Measurements from ENCODE around the gene FASTKD3.
A peak's percentile ranks its signal among the peaks of the same experiment; 100 is the strongest.

Gene FASTKD3

DNA sequence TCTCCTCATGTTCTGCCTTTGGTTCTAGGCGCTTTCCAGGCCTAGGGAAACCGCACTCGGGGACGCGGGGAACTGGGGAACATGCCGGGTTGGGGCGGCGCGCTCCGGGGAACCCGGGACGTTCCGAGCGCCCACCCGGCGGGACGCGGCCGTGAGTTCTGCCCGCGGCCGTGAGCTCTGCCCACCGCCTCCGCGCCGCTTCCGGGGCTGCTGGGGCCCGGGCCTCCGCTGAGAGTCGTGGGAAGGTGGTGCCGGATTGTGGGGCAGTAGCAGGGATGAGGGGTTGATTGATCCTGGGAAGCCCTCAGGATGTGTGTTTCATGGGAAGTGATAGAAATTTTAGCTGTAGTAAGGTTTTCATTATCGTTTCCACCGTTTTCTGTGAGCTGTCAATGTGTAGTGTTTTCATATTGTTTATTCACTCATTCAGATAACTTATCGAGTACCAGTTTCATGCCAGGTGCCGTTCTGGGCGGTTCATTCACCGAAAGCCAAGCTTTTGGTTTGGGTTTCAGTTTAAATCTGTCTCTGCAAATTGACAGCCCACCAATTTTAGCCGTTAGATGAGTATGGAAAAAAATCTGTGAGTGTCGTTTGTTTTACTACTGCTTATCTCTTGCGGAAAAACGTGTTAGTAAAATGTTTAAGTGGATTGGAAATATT lies 774 bp upstream of the FASTKD3 start:
- TF ChIP-seq, protein P1, sequence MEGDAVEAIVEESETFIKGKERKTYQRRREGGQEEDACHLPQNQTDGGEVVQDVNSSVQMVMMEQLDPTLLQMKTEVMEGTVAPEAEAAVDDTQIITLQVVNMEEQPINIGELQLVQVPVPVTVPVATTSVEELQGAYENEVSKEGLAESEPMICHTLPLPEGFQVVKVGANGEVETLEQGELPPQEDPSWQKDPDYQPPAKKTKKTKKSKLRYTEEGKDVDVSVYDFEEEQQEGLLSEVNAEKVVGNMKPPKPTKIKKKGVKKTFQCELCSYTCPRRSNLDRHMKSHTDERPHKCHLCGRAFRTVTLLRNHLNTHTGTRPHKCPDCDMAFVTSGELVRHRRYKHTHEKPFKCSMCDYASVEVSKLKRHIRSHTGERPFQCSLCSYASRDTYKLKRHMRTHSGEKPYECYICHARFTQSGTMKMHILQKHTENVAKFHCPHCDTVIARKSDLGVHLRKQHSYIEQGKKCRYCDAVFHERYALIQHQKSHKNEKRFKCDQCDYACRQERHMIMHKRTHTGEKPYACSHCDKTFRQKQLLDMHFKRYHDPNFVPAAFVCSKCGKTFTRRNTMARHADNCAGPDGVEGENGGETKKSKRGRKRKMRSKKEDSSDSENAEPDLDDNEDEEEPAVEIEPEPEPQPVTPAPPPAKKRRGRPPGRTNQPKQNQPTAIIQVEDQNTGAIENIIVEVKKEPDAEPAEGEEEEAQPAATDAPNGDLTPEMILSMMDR (IDR thresholded peaks at IDR 0.05; ENCODE audit: poor library complexity, severe bottlenecking) = no peak
- H3K27ac ChIP-seq (ENCODE audit: poor library complexity, severe bottlenecking) = peak overlapping the region; percentile 23
- H3K36me3 ChIP-seq (ENCODE audit: low read depth) = peaks cover 60% of the 10 kb centered on the region
- H3K4me3 ChIP-seq (ENCODE audit: severe bottlenecking) = peak overlapping the region; percentile 94
- H3K9me3 ChIP-seq (ENCODE audit: severe bottlenecking) = no peaks in the 10 kb centered on the region
- ATAC-seq (ENCODE audit: low read depth) = peak; percentile 44
- no peaks in the 10 kb centered on the region for H3K27me3 ChIP-seq (ENCODE audit: insufficient read depth, poor library complexity, severe bottlenecking)
- peaks cover 14% of the 10 kb centered on the region for H3K4me1 ChIP-seq (ENCODE audit: insufficient read depth, poor library complexity, severe bottlenecking)
- no peak for DNase-seq (ENCODE audit: low spot score)

DNA sequence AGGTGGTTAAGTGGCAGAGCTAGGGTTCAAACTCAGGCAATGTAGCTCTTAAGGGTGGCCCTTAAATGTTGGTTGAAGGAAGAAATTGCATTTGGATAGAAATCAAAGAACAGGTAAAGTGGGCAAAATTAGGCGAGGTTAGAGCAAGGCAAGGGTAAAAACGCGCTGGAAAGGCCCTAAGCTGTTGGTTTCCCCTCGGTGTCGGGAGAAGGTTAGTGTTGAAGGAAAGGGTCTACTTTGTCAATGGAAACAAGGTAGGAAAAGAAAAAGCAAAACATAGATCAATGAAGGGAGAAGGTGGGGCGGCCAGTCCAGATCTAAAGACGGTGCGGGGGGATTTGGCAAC lies 431 bp downstream of the FASTKD3 start:
- Histone ChIP-seq H3K4me1 (ENCODE audit: insufficient read depth, poor library complexity, severe bottlenecking) (peaks cover 14% of the 10 kb centered on the region), H3K4me3 (ENCODE audit: severe bottlenecking) (peak overlapping the region; percentile 94), H3K9me3 (ENCODE audit: severe bottlenecking) (no peaks in the 10 kb centered on the region), H3K27ac (ENCODE audit: poor library complexity, severe bottlenecking) (no peak overlapping the region), H3K36me3 (ENCODE audit: low read depth) (peaks cover 60% of the 10 kb centered on the region), H3K27me3 (ENCODE audit: insufficient read depth, poor library complexity, severe bottlenecking) (no peaks in the 10 kb centered on the region)
- ATAC-seq (ENCODE audit: low read depth) (peak; percentile 12), DNase-seq (ENCODE audit: low spot score) (no peak)
- TF ChIP-seq, protein P1 (IDR thresholded peaks at IDR 0.05; ENCODE audit: poor library complexity, severe bottlenecking) = no peak

DNA sequence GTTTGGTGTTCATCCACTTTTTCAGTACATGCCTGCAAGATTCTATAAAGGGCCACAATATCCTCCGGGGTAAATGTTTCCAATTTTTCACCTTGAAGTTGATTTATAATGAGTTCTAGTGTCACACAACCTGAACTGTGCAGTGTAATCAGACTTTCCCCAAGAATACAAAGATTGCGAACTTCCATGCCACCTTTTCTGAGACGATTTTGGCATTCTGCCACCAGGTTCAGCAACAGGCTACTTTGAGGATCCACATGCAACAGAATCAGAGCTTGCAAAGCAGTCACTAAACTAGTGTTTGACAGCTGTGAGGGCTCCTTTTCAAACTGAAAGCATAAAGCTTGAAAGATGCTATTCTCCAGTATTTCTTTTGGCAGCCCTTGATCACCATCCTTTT lies 1.6 kb downstream of the FASTKD3 start:
- ATAC-seq (ENCODE audit: low read depth) (no peak), DNase-seq (ENCODE audit: low spot score) (no peak)
- H3K36me3 ChIP-seq (ENCODE audit: low read depth) = peaks cover 60% of the 10 kb centered on the region
- H3K27ac ChIP-seq (ENCODE audit: poor library complexity, severe bottlenecking) = no peak overlapping the region
- H3K4me3 ChIP-seq (ENCODE audit: severe bottlenecking) = no peak overlapping the region
- TF ChIP-seq, protein P1 (IDR thresholded peaks at IDR 0.05; ENCODE audit: poor library complexity, severe bottlenecking) = no peak
- H3K27me3 ChIP-seq (ENCODE audit: insufficient read depth, poor library complexity, severe bottlenecking) = no peaks in the 10 kb centered on the region
- H3K9me3 ChIP-seq (ENCODE audit: severe bottlenecking) = no peaks in the 10 kb centered on the region
- H3K4me1 ChIP-seq (ENCODE audit: insufficient read depth, poor library complexity, severe bottlenecking) = peaks cover 14% of the 10 kb centered on the region

DNA sequence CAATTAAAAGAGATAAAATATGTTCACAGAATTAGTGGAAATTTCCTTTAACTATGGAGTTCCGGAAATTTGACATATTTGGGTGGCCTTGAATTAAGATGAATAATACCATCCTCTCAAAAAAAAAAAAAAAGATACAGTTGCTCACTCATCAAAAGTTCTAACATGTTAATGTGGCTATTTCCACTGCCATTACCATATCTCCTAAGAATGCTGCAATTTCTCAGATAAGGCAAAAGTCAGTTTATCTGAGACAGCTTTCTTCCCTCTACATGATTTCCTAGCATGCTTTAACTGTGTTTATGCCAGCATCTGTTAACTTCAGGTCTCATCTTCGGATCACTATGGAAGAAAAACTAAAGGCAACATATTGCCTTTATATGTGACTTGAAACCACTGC lies 2.6 kb downstream of the FASTKD3 start:
- TF ChIP-seq, protein P1 (IDR thresholded peaks at IDR 0.05; ENCODE audit: poor library complexity, severe bottlenecking) = no peak
- H3K36me3 ChIP-seq (ENCODE audit: low read depth) = peaks cover 60% of the 10 kb centered on the region
- ATAC-seq (ENCODE audit: low read depth) = no peak

DNA sequence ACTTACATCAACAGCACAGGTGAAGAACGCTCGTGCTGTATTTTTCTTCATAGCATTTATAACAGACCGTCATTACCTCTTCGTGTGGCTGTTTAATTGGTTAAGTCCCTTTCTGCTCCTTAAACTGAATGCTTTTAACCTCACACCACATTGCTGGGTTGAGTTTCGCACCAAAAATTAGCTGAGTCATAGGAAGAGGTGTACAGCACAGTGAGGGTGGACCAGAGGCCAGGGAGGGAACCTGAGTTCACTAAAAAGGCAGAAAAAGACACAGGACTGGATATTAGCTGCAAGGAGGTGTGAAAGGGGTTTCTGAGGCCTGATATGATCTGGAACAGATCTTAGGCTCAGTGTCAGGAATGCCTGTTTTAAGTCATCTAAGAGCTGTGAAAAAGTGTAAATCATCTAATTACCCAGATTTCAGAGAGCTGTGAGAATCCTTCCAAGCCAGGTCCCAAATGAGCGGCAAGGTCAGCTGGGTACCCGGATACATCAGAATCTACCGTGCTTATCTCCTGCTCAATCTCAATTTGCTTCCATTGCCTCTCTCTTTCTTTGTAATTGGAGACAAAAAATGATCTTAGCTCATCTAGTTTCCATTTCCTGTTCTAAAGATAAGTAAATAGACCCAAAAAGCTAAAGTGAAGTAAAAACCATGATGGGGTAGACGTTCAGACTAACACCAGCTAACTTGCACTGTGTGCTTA lies 10.8 kb downstream of the FASTKD3 start:
- H3K27ac ChIP-seq (ENCODE audit: poor library complexity, severe bottlenecking) = no peak overlapping the region
- ATAC-seq (ENCODE audit: low read depth) = peak; percentile 44; the same call in 1 of the 3 replicates
- no peak for DNase-seq (ENCODE audit: low spot score)
- no peaks in the 10 kb centered on the region for H3K9me3 ChIP-seq (ENCODE audit: severe bottlenecking)
- no peaks in the 10 kb centered on the region for H3K27me3 ChIP-seq (ENCODE audit: insufficient read depth, poor library complexity, severe bottlenecking)
- peaks cover 47% of the 10 kb centered on the region for H3K36me3 ChIP-seq (ENCODE audit: low read depth)
- H3K4me1 ChIP-seq (ENCODE audit: insufficient read depth, poor library complexity, severe bottlenecking) = no peaks in the 10 kb centered on the region
- TF ChIP-seq, protein P1 (IDR thresholded peaks at IDR 0.05; ENCODE audit: poor library complexity, severe bottlenecking) = no peak
- H3K4me3 ChIP-seq (ENCODE audit: severe bottlenecking) = no peak overlapping the region

More for the DNA sequence above, 2.6 kb downstream of the FASTKD3 start:
- no peak overlapping the region for H3K27ac ChIP-seq (ENCODE audit: poor library complexity, severe bottlenecking)
- no peak for DNase-seq (ENCODE audit: low spot score)
- H3K4me1 ChIP-seq (ENCODE audit: insufficient read depth, poor library complexity, severe bottlenecking) = peaks cover 14% of the 10 kb centered on the region
- no peaks in the 10 kb centered on the region for H3K9me3 ChIP-seq (ENCODE audit: severe bottlenecking)
- no peaks in the 10 kb centered on the region for H3K27me3 ChIP-seq (ENCODE audit: insufficient read depth, poor library complexity, severe bottlenecking)
- no peak overlapping the region for H3K4me3 ChIP-seq (ENCODE audit: severe bottlenecking)

All from RWPE2 (cell line).